Body of pancreas (tissue), 4 donors: ENCODE data around the gene SORCS1.

ENCODE experiments used
- CTCF ChIP-seq, 7 experiments: fragments of 450-650 bp in 4 of 7; fragments of 200-600 bp in 3 of 7; sonication (generic) in 3 of 7; IDR thresholded peaks; one replicate each; pipeline ENCODE4 v1.5.1; 2016 to 2019; ENCODE audit warnings: antibody characterized with exemption in 7 of 7
- POLR2A ChIP-seq, 3 donors: fragments of 450-650 bp; IDR thresholded peaks; one replicate each; pipeline ENCODE4 v1.6.1; 2016; ENCODE audit warnings: antibody characterized with exemption in 3 of 3, mild to moderate bottlenecking in 2 of 3

DNA sequence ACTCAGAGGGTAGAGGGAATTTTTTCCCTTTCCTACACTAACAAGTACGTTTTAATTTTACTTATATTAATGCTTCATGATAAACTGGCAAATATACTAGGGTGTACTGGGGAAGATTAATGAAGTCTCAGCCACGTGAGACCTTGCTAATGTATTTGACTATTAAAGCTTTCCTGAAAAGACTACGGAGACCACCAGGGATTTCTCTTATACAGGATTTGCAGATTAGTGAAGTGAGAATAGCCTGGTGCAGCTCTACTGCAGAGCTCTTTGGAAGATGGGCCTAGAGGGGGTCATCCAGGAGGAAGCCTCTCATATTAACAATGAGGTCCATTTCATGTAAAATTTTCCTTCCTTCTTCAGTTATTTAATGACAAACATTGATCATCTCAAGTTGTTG is 379.0 kb downstream of the SORCS1 start:
- TF ChIP-seq POLR2A (IDR thresholded peaks at IDR 0.05) = no peak
- no peak for TF ChIP-seq CTCF (IDR thresholded peaks at IDR 0.05)
